HG03025 (cell line): Measurements from ENCODE around the gene CTIF.

Experiments
- ATAC-seq: cut with Tn5 transposase; IDR thresholded peaks from one replicate; pipeline ENCODE4 v1.9.1; 2021; ENCODE audit warnings: mild to moderate bottlenecking, moderate library complexity; ENCODE audit not compliant: unreplicated experiment, low FRiP score

CTIF gene

DNA sequence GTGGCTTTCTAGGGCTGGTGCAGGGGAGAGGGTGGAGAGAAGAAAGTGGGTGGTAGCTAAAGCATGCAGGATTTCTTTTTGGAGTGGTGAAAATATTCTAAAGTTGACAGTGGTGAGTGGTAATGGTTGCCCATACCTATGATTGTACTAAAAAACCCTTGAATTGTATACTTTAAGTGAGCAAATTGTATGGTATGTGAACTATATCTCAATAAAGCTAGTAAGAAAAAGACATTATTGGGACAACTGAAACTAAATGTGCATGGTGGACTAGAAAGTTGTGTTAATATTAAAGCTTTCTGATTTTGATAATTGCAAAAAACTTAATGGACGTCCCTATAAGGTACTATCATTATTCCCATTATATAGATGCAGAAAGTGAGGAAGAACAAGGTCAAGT lies 361.6 kb downstream of the CTIF start:
- no peak for ATAC-seq

- ATAC-seq: no peak
Observed at GRCh38 chr18:48901145-48902022, 362.6 kb downstream of the CTIF start.

GRCh38 chr18:48902023-48902855 lies 363.4 kb downstream of the CTIF start:
- ATAC-seq: no peak

GRCh38 chr18:48902856-48903601 lies 364.2 kb downstream of the CTIF start:
- no peak for ATAC-seq

GRCh38 chr18:48904091-48904490 lies 365.3 kb downstream of the CTIF start:
- ATAC-seq: no peak

DNA sequence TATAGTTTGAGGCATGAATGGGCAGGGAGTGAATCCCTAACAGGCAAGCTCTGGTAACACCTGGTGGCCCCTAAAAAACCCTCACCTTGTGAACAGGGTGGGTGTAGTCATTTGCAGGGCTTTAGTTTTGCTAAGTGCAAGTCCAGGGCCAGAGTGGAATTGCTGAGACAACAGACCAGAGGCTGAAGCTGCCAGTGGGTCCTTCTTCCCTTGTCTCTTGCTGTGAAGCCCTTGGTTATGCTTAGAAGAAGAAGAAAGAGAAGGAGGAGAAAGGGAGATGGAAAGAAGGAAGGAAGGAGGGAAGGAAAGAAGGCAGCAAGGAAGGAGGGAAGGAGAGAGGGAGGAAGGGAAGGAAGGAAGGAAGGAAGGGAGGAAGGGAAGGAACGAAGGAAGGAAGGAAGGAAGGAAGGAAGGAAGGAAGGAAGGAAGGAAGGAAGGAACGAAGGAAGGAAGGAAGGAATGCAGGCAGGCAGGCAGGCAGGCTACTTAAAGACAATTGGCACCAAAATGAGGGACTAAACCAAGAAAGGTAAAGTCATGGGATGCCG lies 366.1 kb downstream of the CTIF start:
- no peak for ATAC-seq

- no peak for ATAC-seq
Observed at GRCh38 chr18:48905513-48905912, 366.7 kb downstream of the CTIF start.

DNA sequence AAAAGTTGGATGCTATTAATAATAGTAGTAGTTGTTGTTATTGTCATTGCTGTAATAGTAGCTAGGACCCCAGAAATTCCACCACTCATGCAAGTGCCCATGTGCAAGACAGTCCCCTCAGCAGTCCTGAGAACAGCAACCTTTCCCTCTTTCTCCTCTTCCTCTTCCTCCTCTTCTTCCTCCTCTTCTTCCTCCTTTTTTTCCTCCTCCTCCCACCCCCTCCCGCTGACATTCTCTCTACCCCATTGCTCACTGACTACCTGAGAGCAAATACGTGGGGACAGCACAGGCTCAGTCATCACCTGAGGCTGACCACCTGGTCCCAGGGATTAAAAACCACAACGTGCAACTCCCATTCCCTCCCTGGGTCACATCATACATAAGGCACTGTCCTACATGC lies 370.1 kb downstream of the CTIF start:
- ATAC-seq: no peak

GRCh38 chr18:48909721-48910120 lies 370.9 kb downstream of the CTIF start:
- ATAC-seq: no peak

- ATAC-seq: no peak
Observed at GRCh38 chr18:48910972-48911545, 372.2 kb downstream of the CTIF start.
